Measurements from ENCODE around the gene C1QC. TPM values are rescaled to one million over a fixed set of nuclear protein-coding genes. Genes with fewer than 3 reads are reported as not detected.

C1QC gene
- total and polyA plus RNA-seq, 7 donors: 47.9 to 579 (median 198) TPM

Small RNA genes lying within 50 kb of the gene (small RNA-seq; reads per million reads assigned to genes)
- gene MIR6127: 0 reads per million in 3 donors

Other genes starting within 250 kb of the C1QC start
- gene ZBTB40, start 191.8 kb upstream of the C1QC start, total RNA-seq: 10 to 100 TPM; 14.3 to 22.2 (median 15.9) TPM
- gene ZBTB40, start 191.8 kb upstream of the C1QC start, polyA plus RNA-seq: 10 to 100 TPM in 1 of 3 donors, 1 to 10 TPM in 2; 1.8 to 10.3 (median 1.8) TPM
- not detected for gene EPHA8, start 80.1 kb upstream of the C1QC start, total RNA-seq
- not detected for gene EPHA8, start 80.1 kb upstream of the C1QC start, polyA plus RNA-seq
- gene C1QA, start 7.0 kb upstream of the C1QC start, total RNA-seq: 100 to 1,000 TPM in 3 of 4 donors, 10 to 100 TPM in 1; 80.3 to 291 (median 232) TPM
- gene C1QA, start 7.0 kb upstream of the C1QC start, polyA plus RNA-seq: 100 to 1,000 TPM; 145 to 523 (median 201) TPM
- 100 to 1,000 TPM in 3 of 4 donors, 10 to 100 TPM in 1; 82.0 to 484 (median 422) TPM for gene C1QB, start 9.6 kb downstream of the C1QC start, total RNA-seq
- gene C1QB, start 9.6 kb downstream of the C1QC start, polyA plus RNA-seq: 100 to 1,000 TPM; 145 to 843 (median 225) TPM
- 1 to 10 TPM; 2.3 to 4.4 (median 2.7) TPM for gene EPHB2, start 67.2 kb downstream of the C1QC start, total RNA-seq
- 10 to 100 TPM in 1 of 3 donors, 1 to 10 TPM in 2; 1.2 to 38.6 (median 3.9) TPM for gene EPHB2, start 67.2 kb downstream of the C1QC start, polyA plus RNA-seq

All from sigmoid colon (tissue), 7 donors.